ENCODE results near the gene SLC47A2. TPM values are rescaled to one million over a fixed set of nuclear protein-coding genes. Genes with fewer than 3 reads are reported as not detected.

Gene SLC47A2
- total RNA-seq, 4 donors from 2014 or later = not detected

DNA sequence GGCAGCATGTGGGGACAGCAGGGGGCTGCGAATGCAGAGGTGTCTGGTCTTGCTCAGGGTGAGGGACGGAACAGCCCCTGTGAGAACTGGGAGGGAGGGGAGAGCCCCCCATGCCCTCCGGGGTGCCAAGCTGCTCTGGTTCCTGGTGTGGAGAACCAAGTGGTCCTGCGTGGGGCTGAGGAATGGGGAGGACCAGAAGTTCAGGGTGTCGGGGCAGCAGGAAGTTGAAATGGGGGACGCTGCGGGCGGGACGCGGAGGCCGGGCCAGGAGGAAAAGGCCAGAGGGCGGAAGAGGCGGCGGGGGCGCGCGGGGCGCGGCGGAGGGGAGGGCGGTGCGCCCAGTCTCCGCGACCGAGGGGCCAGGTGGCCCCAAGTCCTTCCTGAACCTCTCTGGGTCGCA lies 28.1 kb upstream of the SLC47A2 start:
- H3K27me3 ChIP-seq = peaks cover 0 to 16% (median 0%) of the 10 kb centered on the region in 4 donors
- peak overlapping the region in 3 of 4 donors; percentile 40 to 58 (median 54) for H3K27ac ChIP-seq (replicated peaks in 1 of 4)
- peaks cover 9 to 20% (median 15%) of the 10 kb centered on the region in 4 donors for H3K4me1 ChIP-seq
- no peak for DNase-seq (ENCODE audit: extremely low spot score)
- WGBS = 8% methylated on average over 24 of the region's 26 CpGs
- H3K36me3 ChIP-seq = no peaks in the 10 kb centered on the region
- H3K4me3 ChIP-seq = peak overlapping the region; percentile 58 to 73 (median 64)
- intact Hi-C loops (cut with DNase I) = no loop called here
- TF ChIP-seq POLR2A (IDR thresholded peaks at IDR 0.05; ENCODE audit: low read depth) (no peak), EP300 (IDR thresholded peaks at IDR 0.05) (no peak), POLR2AphosphoS5 (IDR thresholded peaks at IDR 0.05) (no peak), CTCF (IDR thresholded peaks at IDR 0.05) (no peak)
- H3K9me3 ChIP-seq = no peaks in the 10 kb centered on the region

DNA sequence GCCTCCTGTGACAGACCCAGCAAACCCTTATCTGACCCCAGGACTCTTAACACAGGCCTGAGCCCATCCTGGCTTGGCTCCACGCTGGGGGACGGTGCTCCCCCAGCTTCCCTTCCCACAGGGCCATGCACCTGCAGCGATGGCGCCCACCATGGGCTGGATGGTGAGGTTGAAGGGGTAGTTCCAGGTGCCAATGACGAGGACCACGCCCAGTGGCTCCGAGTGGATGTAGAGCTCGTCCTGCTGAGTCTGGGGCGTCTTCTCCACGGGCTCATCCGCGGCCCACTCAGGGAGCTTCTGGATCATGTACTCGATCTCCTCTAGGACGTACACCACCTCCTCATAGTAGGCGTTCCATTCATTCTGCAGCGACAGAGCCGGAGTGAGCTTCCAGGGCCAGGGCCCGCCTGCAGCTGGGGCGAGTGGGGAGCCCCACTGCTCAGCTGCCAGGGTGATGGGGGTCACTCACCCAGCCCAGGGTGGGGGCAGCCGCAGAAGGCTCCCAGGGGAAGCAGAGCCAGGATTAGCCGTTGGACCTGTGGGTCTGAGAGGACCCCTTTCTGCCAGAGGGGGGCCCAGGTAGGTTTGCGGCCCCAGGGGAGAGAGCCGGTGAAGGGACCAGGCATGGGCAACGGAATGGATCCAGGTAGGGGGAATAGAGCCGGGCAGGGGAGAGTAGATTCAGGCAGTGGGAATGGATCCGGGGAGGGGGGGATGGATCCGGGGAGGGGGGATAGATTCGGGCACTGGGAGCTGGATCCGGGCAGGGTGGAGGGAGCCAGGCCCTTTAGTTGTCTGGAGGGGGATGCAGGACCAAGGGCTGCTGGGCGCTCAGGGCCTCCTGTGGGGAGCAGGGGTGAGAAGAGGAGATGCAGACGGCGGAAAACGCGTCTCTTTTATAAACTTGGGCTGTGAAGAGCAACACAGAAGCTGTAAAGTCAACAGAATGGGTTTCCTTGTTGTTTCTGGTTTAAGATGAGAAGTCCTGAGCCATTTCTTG lies 27.0 kb upstream of the SLC47A2 start:
- Histone ChIP-seq H3K27me3 (peaks cover 0 to 9% (median 0%) of the 10 kb centered on the region in 4 donors), H3K4me1 (peaks cover 9 to 17% (median 15%) of the 10 kb centered on the region in 4 donors), H3K27ac (replicated peaks in 1 of 4) (no peak overlapping the region), H3K9me3 (no peaks in the 10 kb centered on the region), H3K36me3 (no peaks in the 10 kb centered on the region), H3K4me3 (no peak overlapping the region)
- DNase-seq (ENCODE audit: extremely low spot score) = no peak
- no peak for TF ChIP-seq EP300 (IDR thresholded peaks at IDR 0.05)
- WGBS = 96% methylated on average over 21 of the region's 34 CpGs
- intact Hi-C loops (cut with DNase I) = no loop called here

DNA sequence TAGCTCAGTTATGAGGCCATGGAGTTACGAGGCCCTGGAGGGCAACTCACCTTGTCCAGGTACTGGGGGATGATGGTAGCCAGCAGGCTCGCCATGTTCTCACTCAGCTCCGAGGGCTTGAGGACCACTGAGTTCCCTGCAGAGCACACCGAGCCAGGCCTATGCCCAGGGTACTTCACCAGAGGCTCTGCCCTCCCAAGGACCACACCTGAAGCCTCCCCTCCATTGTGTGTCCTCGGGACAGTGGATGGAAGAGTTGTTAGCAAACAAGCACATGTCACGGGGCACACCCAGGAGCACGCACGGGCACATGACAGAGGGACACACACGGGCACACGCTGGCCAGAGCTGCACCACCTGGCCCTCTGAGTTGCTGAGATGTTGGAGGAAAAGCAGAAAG lies 26.1 kb upstream of the SLC47A2 start:
- intact Hi-C loops (cut with DNase I) = no loop called here
- TF ChIP-seq EP300 (IDR thresholded peaks at IDR 0.05) (no peak), POLR2AphosphoS5 (IDR thresholded peaks at IDR 0.05) (no peak), CTCF (IDR thresholded peaks at IDR 0.05) (no peak), POLR2A (IDR thresholded peaks at IDR 0.05; ENCODE audit: low read depth) (no peak)
- no peaks in the 10 kb centered on the region for H3K36me3 ChIP-seq
- no peaks in the 10 kb centered on the region for H3K9me3 ChIP-seq
- peaks cover 9 to 17% (median 15%) of the 10 kb centered on the region in 4 donors for H3K4me1 ChIP-seq
- peaks cover 0 to 1% (median 0%) of the 10 kb centered on the region in 4 donors for H3K27me3 ChIP-seq
- WGBS = 93% methylated on average over 6 of the region's 10 CpGs
- no peak for DNase-seq (ENCODE audit: extremely low spot score)
- no peak overlapping the region for H3K27ac ChIP-seq (replicated peaks in 1 of 4)
- no peak overlapping the region for H3K4me3 ChIP-seq

DNA sequence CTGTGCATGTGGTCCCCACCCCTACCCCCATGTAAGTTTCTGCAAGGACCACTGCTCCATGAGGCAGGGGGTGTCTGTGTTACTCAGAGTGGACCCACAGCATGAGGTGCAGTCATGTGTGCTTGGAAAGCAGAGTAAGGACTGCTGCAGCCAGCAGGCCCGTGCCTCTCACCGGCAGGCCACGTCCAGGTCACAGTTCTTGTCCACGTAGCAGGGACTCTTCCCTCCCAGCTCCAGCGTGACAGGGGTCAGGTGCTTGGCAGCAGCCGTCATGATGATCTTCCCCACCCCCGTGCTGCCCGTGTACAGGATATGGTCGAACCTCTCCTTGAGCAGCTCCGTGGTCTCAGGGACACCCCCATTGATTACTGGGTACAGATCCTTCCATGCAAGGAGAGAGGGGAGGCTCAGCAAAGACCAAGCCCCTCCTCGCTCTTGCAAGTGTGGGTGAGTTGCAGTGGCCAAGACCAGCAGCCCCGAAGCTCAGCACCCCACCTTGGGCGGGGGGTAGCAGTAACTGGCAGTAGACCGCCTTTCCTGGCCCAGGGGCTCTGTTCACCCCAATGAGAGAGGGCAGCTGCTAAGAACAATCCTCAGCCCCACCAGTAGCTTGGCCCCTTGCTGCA lies 25.6 kb upstream of the SLC47A2 start:
- Histone ChIP-seq H3K36me3 (no peaks in the 10 kb centered on the region), H3K4me1 (peaks cover 9 to 17% (median 15%) of the 10 kb centered on the region in 4 donors), H3K27me3 (no peaks in the 10 kb centered on the region), H3K9me3 (no peaks in the 10 kb centered on the region), H3K4me3 (no peak overlapping the region), H3K27ac (replicated peaks in 1 of 4) (no peak overlapping the region)
- TF ChIP-seq POLR2AphosphoS5 (IDR thresholded peaks at IDR 0.05) = no peak
- TF ChIP-seq POLR2A (IDR thresholded peaks at IDR 0.05; ENCODE audit: low read depth) = no peak
- TF ChIP-seq EP300 (IDR thresholded peaks at IDR 0.05) = no peak
- no peak for TF ChIP-seq CTCF (IDR thresholded peaks at IDR 0.05)
- 79% methylated on average over 9 of the region's 14 CpGs for WGBS
- DNase-seq (ENCODE audit: extremely low spot score) = no peak
- intact Hi-C loops (cut with DNase I) = no loop called here

DNA sequence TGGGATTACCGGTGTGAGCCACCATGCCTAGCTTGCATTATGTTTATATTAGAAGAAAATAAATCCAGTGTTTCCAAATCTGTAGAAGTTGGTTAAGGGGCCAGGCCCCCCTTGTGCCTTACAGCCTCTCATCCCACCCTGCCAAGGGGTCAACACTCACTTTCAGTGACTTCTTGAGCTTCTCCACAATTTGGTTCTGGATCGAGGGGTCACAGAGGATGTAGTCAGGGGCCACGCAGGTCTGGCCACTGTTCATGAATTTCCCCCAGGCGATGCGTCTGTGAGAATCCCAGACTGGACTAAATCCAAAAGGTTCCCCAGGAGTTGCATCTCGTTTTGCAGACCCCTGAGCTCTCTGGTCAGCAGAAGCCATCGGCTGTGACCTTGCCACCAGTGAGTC lies 24.5 kb upstream of the SLC47A2 start:
- H3K27ac ChIP-seq (replicated peaks in 1 of 4) = no peak overlapping the region
- intact Hi-C loops (cut with DNase I) = no loop called here

More for the DNA sequence above, 24.5 kb upstream of the SLC47A2 start:
- DNase-seq (ENCODE audit: extremely low spot score) = no peak
- H3K27me3 ChIP-seq = no peaks in the 10 kb centered on the region
- no peaks in the 10 kb centered on the region for H3K9me3 ChIP-seq
- no peak for TF ChIP-seq POLR2AphosphoS5 (IDR thresholded peaks at IDR 0.05)
- no peak for TF ChIP-seq EP300 (IDR thresholded peaks at IDR 0.05)
- TF ChIP-seq CTCF (IDR thresholded peaks at IDR 0.05) = no peak
- TF ChIP-seq POLR2A (IDR thresholded peaks at IDR 0.05; ENCODE audit: low read depth) = no peak
- no peak overlapping the region for H3K4me3 ChIP-seq
- H3K36me3 ChIP-seq = no peaks in the 10 kb centered on the region
- whole genome bisulfite sequencing = 83% methylated on average over 6 of the region's 7 CpGs
- H3K4me1 ChIP-seq = peaks cover 9 to 17% (median 15%) of the 10 kb centered on the region in 4 donors

All from esophagus muscularis mucosa (tissue), 4 donors.